ENCODE measurements around the gene PFN3. TPM values are rescaled to one million over a fixed set of nuclear protein-coding genes. Genes with fewer than 3 reads are reported as not detected.
A peak's percentile ranks its signal among the peaks of the same experiment; 100 is the strongest.

The PFN3 gene
- total RNA-seq, 1 donor from 2014 or later, result not detected

DNA sequence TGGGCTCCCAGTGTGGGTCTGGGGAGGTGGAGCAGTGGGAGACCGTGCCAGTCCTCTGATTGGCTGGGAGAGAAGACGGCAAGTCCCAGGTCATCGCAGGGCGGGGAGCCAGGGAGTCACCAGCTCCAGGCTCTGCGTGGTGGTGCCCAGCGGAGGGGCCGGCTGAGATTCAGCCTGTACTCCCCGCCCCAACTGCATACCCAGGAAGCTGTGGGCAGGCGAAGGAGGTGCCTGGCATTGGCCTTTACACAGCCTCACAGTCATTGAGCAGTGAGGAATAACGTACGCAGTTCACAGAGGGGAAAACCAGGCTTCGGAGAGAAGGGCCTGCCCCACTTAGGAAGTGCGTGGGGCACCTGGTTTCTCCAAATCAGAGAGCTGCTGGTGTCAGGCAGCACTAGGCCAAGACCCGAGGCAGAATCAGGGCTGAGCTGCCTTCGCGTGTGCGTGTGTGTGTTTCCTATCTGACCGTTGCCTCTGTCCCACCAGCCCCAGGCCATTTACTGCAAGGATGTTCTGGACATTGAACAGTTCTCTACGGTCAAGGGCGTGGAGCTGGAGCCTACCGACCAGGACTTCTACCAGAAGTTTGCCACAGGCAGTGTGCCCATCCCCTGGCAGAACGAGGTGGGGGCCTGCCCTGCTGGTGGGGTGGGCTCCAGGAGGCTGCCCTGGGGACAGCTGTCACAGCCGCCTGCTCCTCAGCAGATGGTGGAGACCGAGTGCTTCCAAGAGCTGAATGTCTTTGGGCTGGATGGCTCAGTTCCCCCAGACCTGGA is 39.9 kb upstream of the PFN3 start:
- no peak overlapping the region for H3K27ac Mint-ChIP-seq
- no peak for DNase-seq (ENCODE audit: low spot score, unreplicated experiment)
- H3K36me3 Mint-ChIP-seq (ENCODE audit: insufficient read depth), result peaks cover 15% of the 10 kb centered on the region

DNA sequence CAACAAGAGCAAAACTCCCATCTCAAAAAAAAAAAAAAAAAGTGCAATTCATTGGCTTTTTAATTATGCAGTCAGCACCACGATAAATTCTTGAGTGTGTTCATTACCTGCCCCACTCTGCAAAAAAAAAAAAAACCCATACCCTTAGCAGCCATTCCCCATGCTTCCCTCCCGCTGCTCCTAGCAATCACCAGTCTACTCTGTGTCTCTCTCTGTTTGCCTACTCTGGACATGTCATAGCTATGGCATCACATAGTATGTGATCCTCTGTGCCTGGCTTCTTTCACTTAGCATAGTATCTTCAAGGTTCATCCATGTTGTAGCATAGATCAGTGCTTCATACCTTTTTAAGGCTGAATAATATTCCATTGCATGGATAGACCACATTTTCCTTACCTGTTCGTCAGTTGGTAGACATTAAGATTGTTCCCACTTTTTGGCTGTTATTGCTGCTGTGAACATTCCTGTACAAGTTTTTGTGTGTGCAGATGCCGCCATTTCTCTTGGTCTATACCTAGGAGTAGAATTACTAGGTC is 39.1 kb upstream of the PFN3 start:
- Mint-ChIP-seq H3K9me3 (ENCODE audit: low read depth) (no peaks in the 10 kb centered on the region), H3K27ac (no peak overlapping the region), H3K4me1 (ENCODE audit: low read depth) (peaks cover 6% of the 10 kb centered on the region), H3K27me3 (peaks cover 2% of the 10 kb centered on the region), H3K4me3 (ENCODE audit: low read depth) (no peak overlapping the region), H3K36me3 (ENCODE audit: insufficient read depth) (peaks cover 16% of the 10 kb centered on the region)
- TF ChIP-seq, protein P1, sequence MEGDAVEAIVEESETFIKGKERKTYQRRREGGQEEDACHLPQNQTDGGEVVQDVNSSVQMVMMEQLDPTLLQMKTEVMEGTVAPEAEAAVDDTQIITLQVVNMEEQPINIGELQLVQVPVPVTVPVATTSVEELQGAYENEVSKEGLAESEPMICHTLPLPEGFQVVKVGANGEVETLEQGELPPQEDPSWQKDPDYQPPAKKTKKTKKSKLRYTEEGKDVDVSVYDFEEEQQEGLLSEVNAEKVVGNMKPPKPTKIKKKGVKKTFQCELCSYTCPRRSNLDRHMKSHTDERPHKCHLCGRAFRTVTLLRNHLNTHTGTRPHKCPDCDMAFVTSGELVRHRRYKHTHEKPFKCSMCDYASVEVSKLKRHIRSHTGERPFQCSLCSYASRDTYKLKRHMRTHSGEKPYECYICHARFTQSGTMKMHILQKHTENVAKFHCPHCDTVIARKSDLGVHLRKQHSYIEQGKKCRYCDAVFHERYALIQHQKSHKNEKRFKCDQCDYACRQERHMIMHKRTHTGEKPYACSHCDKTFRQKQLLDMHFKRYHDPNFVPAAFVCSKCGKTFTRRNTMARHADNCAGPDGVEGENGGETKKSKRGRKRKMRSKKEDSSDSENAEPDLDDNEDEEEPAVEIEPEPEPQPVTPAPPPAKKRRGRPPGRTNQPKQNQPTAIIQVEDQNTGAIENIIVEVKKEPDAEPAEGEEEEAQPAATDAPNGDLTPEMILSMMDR (IDR thresholded peaks at IDR 0.05; ENCODE audit: unreplicated experiment), result no peak
- DNase-seq (ENCODE audit: low spot score, unreplicated experiment), result no peak

More for the DNA sequence above, 39.9 kb upstream of the PFN3 start:
- H3K9me3 Mint-ChIP-seq (ENCODE audit: low read depth), result no peaks in the 10 kb centered on the region
- H3K27me3 Mint-ChIP-seq, result peaks cover 6% of the 10 kb centered on the region
- TF ChIP-seq, protein P1 (IDR thresholded peaks at IDR 0.05; ENCODE audit: unreplicated experiment), result no peak
- no peak overlapping the region for H3K4me3 Mint-ChIP-seq (ENCODE audit: low read depth)
- H3K4me1 Mint-ChIP-seq (ENCODE audit: low read depth), result peaks cover 6% of the 10 kb centered on the region

DNA sequence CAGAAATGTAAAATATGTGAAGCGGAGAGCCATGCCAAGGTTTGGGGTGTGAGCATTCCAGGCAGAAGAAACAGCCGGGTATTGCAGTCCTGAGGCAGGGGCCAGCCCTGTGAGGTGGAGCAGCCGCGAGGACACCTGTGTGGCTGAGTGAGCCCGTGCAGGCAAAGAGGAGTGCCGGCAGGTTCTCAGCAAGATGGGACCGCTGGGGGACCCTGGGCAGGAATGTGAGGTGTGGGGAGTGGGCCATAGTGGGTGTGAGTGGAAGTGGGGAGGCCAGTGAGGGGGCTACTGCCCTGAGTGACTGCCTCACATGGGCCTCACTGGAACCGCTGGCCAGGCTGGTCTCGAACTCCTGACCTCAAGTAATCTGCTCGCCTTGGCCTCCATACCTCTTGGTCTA is 38.0 kb upstream of the PFN3 start:
- Mint-ChIP-seq H3K9me3 (ENCODE audit: low read depth) (no peaks in the 10 kb centered on the region), H3K4me3 (ENCODE audit: low read depth) (no peak overlapping the region), H3K36me3 (ENCODE audit: insufficient read depth) (peaks cover 16% of the 10 kb centered on the region), H3K27ac (peak overlapping the region; percentile 83), H3K4me1 (ENCODE audit: low read depth) (peaks cover 4% of the 10 kb centered on the region), H3K27me3 (no peaks in the 10 kb centered on the region)
- TF ChIP-seq, protein P1 (IDR thresholded peaks at IDR 0.05; ENCODE audit: unreplicated experiment), result no peak
- DNase-seq (ENCODE audit: low spot score, unreplicated experiment), result no peak

DNA sequence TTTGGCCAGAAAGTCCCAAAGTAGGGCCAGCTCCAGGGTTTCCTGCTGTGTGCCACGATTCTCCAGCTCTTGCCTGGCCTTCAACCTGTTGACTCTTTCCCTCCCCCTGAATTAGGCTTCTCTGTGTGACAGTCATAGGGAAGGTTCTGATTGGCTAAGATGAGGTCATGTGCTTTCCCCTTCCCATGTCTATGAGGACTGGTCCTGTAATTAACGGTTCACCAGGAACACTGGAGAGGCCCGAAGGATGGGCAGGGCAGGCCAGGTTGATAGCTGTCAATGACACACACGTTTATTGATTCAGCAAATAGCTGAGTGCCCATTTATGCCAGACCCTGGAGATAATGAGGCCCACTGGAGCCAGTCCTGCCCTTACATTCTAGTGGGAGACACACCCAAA is 37.2 kb upstream of the PFN3 start:
- H3K27ac Mint-ChIP-seq, result no peak overlapping the region

DNA sequence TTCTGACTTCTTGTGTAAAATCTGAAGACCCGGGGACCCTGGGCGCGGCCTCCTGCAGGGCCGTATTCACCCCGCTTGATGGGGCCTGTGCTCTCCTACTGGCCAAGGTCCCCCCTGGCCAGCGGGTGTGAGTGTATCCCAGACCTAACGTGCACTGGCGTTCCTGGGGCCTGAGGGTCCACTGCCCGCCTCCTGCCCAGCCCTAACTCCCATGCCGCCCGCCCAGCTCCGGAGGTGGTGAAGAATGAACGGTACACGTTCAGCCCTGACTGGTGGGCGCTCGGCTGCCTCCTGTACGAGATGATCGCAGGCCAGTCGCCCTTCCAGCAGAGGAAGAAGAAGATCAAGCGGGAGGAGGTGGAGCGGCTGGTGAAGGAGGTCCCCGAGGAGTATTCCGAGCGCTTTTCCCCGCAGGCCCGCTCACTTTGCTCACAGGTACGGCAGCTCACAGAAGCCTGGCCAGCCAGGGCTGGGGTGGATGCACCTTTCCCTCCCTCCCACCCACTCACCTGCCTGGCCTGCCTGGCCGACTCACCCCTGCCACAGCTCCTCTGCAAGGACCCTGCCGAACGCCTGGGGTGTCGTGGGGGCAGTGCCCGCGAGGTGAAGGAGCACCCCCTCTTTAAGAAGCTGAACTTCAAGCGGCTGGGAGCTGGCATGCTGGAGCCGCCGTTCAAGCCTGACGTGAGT is 35.5 kb upstream of the PFN3 start:
- no peak for DNase-seq (ENCODE audit: low spot score, unreplicated experiment)
- TF ChIP-seq, protein P1 (IDR thresholded peaks at IDR 0.05; ENCODE audit: unreplicated experiment), result no peak
- H3K27me3 Mint-ChIP-seq, result no peaks in the 10 kb centered on the region
- H3K36me3 Mint-ChIP-seq (ENCODE audit: insufficient read depth), result peaks cover 16% of the 10 kb centered on the region
- H3K4me3 Mint-ChIP-seq (ENCODE audit: low read depth), result no peak overlapping the region
- H3K9me3 Mint-ChIP-seq (ENCODE audit: low read depth), result no peaks in the 10 kb centered on the region
- H3K4me1 Mint-ChIP-seq (ENCODE audit: low read depth), result peaks cover 4% of the 10 kb centered on the region
- H3K27ac Mint-ChIP-seq, result peak overlapping the region; percentile 24

More for the DNA sequence above, 37.2 kb upstream of the PFN3 start:
- H3K27me3 Mint-ChIP-seq, result no peaks in the 10 kb centered on the region
- no peaks in the 10 kb centered on the region for H3K9me3 Mint-ChIP-seq (ENCODE audit: low read depth)
- no peak for DNase-seq (ENCODE audit: low spot score, unreplicated experiment)
- H3K4me1 Mint-ChIP-seq (ENCODE audit: low read depth), result peaks cover 4% of the 10 kb centered on the region
- TF ChIP-seq, protein P1 (IDR thresholded peaks at IDR 0.05; ENCODE audit: unreplicated experiment), result no peak
- peaks cover 16% of the 10 kb centered on the region for H3K36me3 Mint-ChIP-seq (ENCODE audit: insufficient read depth)
- H3K4me3 Mint-ChIP-seq (ENCODE audit: low read depth), result no peak overlapping the region

All from progenitor cell of endocrine pancreas (in vitro differentiated cells).